Fibroblast of lung (primary cell): ENCODE results near the gene WBP2. TPM values are rescaled to one million over a fixed set of nuclear protein-coding genes. Genes with fewer than 3 reads are reported as not detected.

ENCODE experiments used
- DNase-seq, 2 donors: peaks; one replicate each; pipeline versions ENCODE4 v3.0.0 to v3.0.0-alpha.2; 2010; ENCODE audit warnings: low read depth in 2 of 2
- H2AFZ ChIP-seq: 2 replicates; pipeline ENCODE4 v1.5.1; 2012; ENCODE audit warnings: low read length, control low read depth, inconsistent platforms
- H3K27ac ChIP-seq: 2 replicates; pipeline ENCODE4 v1.5.1; 2011; ENCODE audit warnings: low read length, control low read depth; ENCODE audit not compliant: insufficient read depth
- H3K27me3 ChIP-seq: 2 replicates; pipeline ENCODE4 v1.5.1; 2011; ENCODE audit warnings: mild to moderate bottlenecking, low read length; ENCODE audit not compliant: control insufficient read depth, insufficient read depth
- H3K36me3 ChIP-seq: 2 replicates; pipeline ENCODE4 v1.5.1; 2011; ENCODE audit warnings: low read length; ENCODE audit not compliant: control insufficient read depth, insufficient read depth
- H3K4me1 ChIP-seq: 2 replicates; pipeline ENCODE4 v1.5.1; 2011; ENCODE audit warnings: low read length; ENCODE audit not compliant: control insufficient read depth, insufficient read depth; ENCODE audit errors: extremely low read depth
- H3K4me2 ChIP-seq: 2 replicates; pipeline ENCODE4 v1.5.1; 2011; ENCODE audit warnings: low read length, control low read depth; ENCODE audit not compliant: insufficient read depth; ENCODE audit errors: extremely low read depth
- H3K4me3 ChIP-seq, 4 experiments: fragments of 200-600 bp in 1 of 4; sonication (generic) in 1 of 4; replicated peaks in 1 of 4; 2 replicates each; pipeline ENCODE4 v1.5.1; 2011 to 2016; ENCODE audit warnings: low read length in 4 of 4, low read depth in 3 of 4, mild to moderate bottlenecking in 3 of 4, control low read depth in 2 of 4, inconsistent platforms in 1 of 4, mixed read lengths in 1 of 4; ENCODE audit not compliant: insufficient read depth in 1 of 4; ENCODE audit errors: control extremely low read depth in 1 of 4
- H3K79me2 ChIP-seq: 2 replicates; pipeline ENCODE4 v1.5.1; 2012; ENCODE audit warnings: mild to moderate bottlenecking, low read length, inconsistent platforms; ENCODE audit not compliant: control insufficient read depth, insufficient read depth
- H3K9ac ChIP-seq: 2 replicates; pipeline ENCODE4 v1.5.1; 2011; ENCODE audit warnings: mild to moderate bottlenecking, low read length, control low read depth; ENCODE audit not compliant: insufficient read depth
- H3K9me3 ChIP-seq: 2 replicates; pipeline ENCODE4 v1.5.1; 2012; ENCODE audit warnings: low read depth, low read length; ENCODE audit not compliant: control insufficient read depth, insufficient read depth
- H4K20me1 ChIP-seq: 2 replicates; pipeline ENCODE4 v1.5.1; 2011; ENCODE audit warnings: low read length; ENCODE audit not compliant: control insufficient read depth, insufficient read depth; ENCODE audit errors: extremely low read depth
- EZH2 ChIP-seq: IDR thresholded peaks from 2 replicates; pipeline ENCODE4 v1.5.1; 2012; ENCODE audit warnings: low read length, control low read depth, mild to moderate bottlenecking; ENCODE audit errors: missing control alignments
- polyA plus RNA-seq, 2 donors: library from polyadenylated mRNA; depleted of rRNA in 1 of 2; stranded (reverse) in 1 of 2; unstranded in 1 of 2; fragments of >200 nt; gene quantifications; 2 replicates each; pipeline ENCODE4 v1.2.1, GENCODE V29; 2011 to 2012; ENCODE audit warnings: missing spikeins in 1 of 2
- total RNA-seq: library from RNA; depleted of rRNA; stranded (reverse); fragments of >200 nt; gene quantifications from 2 replicates; pipeline ENCODE4 v1.2.1, GENCODE V29; 2014
- TF ChIP-seq, protein P1 (sequence below), 2 donors: IDR thresholded peaks in 1 of 2; conservative IDR thresholded peaks in 1 of 2; 1 replicate in 1 of 2; 2 replicates in 1 of 2; pipeline ENCODE4 v1.5.1; 2011 to 2012; ENCODE audit warnings: low read length in 2 of 2, control low read depth in 1 of 2, inconsistent platforms in 1 of 2, low read depth in 1 of 2, mild to moderate bottlenecking in 1 of 2

Gene WBP2
- total and polyA plus RNA-seq, 2 donors (not counting 1 experiment from before 2014, with no cell fraction given) = 39.5 to 53.4 TPM

GRCh38 chr17:75834928-75835653 lies 20.0 kb downstream of the WBP2 start:
- Histone ChIP-seq H3K4me3 (no peak overlapping the region), H3K9me3 (no peaks in the 10 kb centered on the region), H3K27me3 (no peaks in the 10 kb centered on the region), H3K4me2 (no peak overlapping the region), H2AFZ (no peak overlapping the region), H3K4me1 (no peaks in the 10 kb centered on the region), H3K27ac (no peak overlapping the region), H3K36me3 (no peaks in the 10 kb centered on the region), H3K79me2 (no peaks in the 10 kb centered on the region), H3K9ac (no peak overlapping the region), H4K20me1 (no peaks in the 10 kb centered on the region)
- no peak for TF ChIP-seq EZH2
- TF ChIP-seq, protein P1, sequence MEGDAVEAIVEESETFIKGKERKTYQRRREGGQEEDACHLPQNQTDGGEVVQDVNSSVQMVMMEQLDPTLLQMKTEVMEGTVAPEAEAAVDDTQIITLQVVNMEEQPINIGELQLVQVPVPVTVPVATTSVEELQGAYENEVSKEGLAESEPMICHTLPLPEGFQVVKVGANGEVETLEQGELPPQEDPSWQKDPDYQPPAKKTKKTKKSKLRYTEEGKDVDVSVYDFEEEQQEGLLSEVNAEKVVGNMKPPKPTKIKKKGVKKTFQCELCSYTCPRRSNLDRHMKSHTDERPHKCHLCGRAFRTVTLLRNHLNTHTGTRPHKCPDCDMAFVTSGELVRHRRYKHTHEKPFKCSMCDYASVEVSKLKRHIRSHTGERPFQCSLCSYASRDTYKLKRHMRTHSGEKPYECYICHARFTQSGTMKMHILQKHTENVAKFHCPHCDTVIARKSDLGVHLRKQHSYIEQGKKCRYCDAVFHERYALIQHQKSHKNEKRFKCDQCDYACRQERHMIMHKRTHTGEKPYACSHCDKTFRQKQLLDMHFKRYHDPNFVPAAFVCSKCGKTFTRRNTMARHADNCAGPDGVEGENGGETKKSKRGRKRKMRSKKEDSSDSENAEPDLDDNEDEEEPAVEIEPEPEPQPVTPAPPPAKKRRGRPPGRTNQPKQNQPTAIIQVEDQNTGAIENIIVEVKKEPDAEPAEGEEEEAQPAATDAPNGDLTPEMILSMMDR (conservative IDR thresholded peaks at IDR 0.05 in 1 of 2, IDR thresholded peaks at IDR 0.05 in 1 of 2; ENCODE audit: low read depth in 1 of 2, low read length in 2 of 2) = no peak
- DNase-seq = peak in 1 of 2 donors; percentile 22

DNA sequence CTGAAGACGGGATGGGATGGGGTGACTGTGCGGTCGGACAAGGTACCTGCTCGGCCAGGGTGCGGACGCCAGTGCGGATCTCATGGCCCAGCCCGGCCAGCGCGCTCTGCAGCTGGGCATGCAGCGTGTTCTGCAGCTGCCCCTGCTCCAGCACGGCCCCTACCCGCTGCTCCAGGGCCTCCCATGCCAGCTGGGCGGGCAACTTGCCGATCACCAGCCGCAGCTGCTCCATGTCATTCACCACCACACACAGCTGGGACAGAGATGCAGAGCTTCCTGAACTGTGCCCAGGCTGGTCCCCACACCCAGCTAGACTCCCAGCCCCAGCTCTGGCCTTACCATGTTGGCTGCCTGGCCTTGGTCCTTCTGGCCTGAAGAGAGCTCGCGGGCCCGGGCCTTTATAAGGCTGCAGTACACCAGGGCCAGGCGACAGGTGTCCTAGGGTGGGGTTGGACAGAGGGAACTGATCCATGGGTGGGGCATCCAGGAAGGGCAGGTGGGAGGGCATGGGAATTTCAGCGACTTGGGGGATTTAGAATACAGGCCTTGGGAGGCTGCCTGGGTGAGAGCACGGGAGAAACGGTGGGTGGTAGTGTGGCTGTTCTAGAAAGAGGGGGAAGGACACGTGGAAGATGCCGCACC lies 20.7 kb downstream of the WBP2 start:
- H3K4me1 ChIP-seq = no peaks in the 10 kb centered on the region
- H3K36me3 ChIP-seq = no peaks in the 10 kb centered on the region
- H3K4me3 ChIP-seq = no peak overlapping the region
- no peak for TF ChIP-seq EZH2
- TF ChIP-seq, protein P1 (conservative IDR thresholded peaks at IDR 0.05 in 1 of 2, IDR thresholded peaks at IDR 0.05 in 1 of 2; ENCODE audit: low read depth in 1 of 2, low read length in 2 of 2) = no peak
- H3K27me3 ChIP-seq = no peaks in the 10 kb centered on the region
- no peaks in the 10 kb centered on the region for H3K79me2 ChIP-seq
- no peak for DNase-seq
- no peaks in the 10 kb centered on the region for H4K20me1 ChIP-seq
- H3K9ac ChIP-seq = no peak overlapping the region
- H3K9me3 ChIP-seq = no peaks in the 10 kb centered on the region
- no peak overlapping the region for H3K27ac ChIP-seq
- no peak overlapping the region for H3K4me2 ChIP-seq
- no peak overlapping the region for H2AFZ ChIP-seq

- TF ChIP-seq EZH2 = no peak
- TF ChIP-seq, protein P1 (conservative IDR thresholded peaks at IDR 0.05 in 1 of 2, IDR thresholded peaks at IDR 0.05 in 1 of 2; ENCODE audit: low read depth in 1 of 2, low read length in 2 of 2) = no peak
- no peaks in the 10 kb centered on the region for H3K79me2 ChIP-seq
- H3K27ac ChIP-seq = no peak overlapping the region
- no peak overlapping the region for H3K4me3 ChIP-seq
- no peaks in the 10 kb centered on the region for H3K27me3 ChIP-seq
- no peak overlapping the region for H3K4me2 ChIP-seq
- H3K4me1 ChIP-seq = no peaks in the 10 kb centered on the region
- DNase-seq = no peak
- H3K9me3 ChIP-seq = no peaks in the 10 kb centered on the region
- no peaks in the 10 kb centered on the region for H4K20me1 ChIP-seq
- no peak overlapping the region for H2AFZ ChIP-seq
- H3K9ac ChIP-seq = no peak overlapping the region
- H3K36me3 ChIP-seq = no peaks in the 10 kb centered on the region
Measured at GRCh38 chr17:75832652-75833400, 22.3 kb downstream of the WBP2 start.
